RWPE2 (cell line): ENCODE results near the gene VIL1.

ENCODE experiments used
- ATAC-seq: fragments of 200-7000 bp; cut with Tn5 transposase; 3 replicates; pipeline ENCODE4 v1.9.1; 2021; ENCODE audit warnings: low read depth
- DNase-seq: peaks from one replicate; pipeline ENCODE4 v3.0.0-alpha.2; 2020; ENCODE audit warnings: low spot score
- H3K27ac ChIP-seq: fragments of 450-650 bp; 2 replicates; pipeline ENCODE4 v1.5.1; 2017; ENCODE audit warnings: mild to moderate bottlenecking; ENCODE audit not compliant: poor library complexity, severe bottlenecking
- H3K27me3 ChIP-seq: fragments of 250-450 bp; sonication (Bioruptor Pico); 2 replicates; pipeline ENCODE4 v1.5.1; 2021; ENCODE audit warnings: mild to moderate bottlenecking, moderate library complexity; ENCODE audit not compliant: insufficient read depth, poor library complexity, severe bottlenecking
- H3K36me3 ChIP-seq: fragments of 250-450 bp; sonication (Bioruptor Pico); 2 replicates; pipeline ENCODE4 v1.5.1; 2020; ENCODE audit warnings: low read depth, mild to moderate bottlenecking, moderate library complexity
- H3K4me1 ChIP-seq: fragments of 250-450 bp; sonication (Bioruptor Pico); 2 replicates; pipeline ENCODE4 v1.5.1; 2021; ENCODE audit warnings: mild to moderate bottlenecking, moderate library complexity; ENCODE audit not compliant: insufficient read depth, poor library complexity, severe bottlenecking
- H3K4me3 ChIP-seq: fragments of 250-450 bp; sonication (Bioruptor Pico); 2 replicates; pipeline ENCODE4 v1.5.1; 2021; ENCODE audit warnings: mild to moderate bottlenecking, moderate library complexity; ENCODE audit not compliant: severe bottlenecking
- H3K9me3 ChIP-seq: fragments of 250-450 bp; sonication (Bioruptor Pico); 2 replicates; pipeline ENCODE4 v1.5.1; 2021; ENCODE audit warnings: mild to moderate bottlenecking, moderate library complexity; ENCODE audit not compliant: severe bottlenecking
- TF ChIP-seq, protein P1 (sequence below): fragments of 450-650 bp; IDR thresholded peaks from one replicate; pipeline ENCODE4 v1.5.1; 2017; ENCODE audit warnings: mild to moderate bottlenecking, moderate library complexity; ENCODE audit not compliant: poor library complexity, severe bottlenecking

VIL1 gene

DNA sequence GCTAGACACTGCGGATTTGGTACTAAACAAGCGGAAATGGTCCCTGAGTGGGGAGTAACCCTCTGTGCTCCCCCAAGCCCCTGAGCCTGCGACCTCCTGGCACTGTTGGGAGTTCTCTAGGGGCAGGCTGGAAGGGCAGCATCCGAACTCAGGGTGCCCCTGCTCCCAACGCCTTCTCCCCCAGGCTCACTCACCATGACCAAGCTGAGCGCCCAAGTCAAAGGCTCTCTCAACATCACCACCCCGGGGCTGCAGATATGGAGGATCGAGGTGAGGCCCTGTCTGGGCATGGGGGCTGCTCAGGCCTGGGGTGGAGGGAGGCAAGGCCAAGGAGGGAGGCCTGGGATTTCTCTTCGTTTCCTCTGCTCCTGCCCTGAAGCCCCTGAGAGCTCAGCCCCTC is 4.7 kb downstream of the VIL1 start:
- TF ChIP-seq, protein P1, sequence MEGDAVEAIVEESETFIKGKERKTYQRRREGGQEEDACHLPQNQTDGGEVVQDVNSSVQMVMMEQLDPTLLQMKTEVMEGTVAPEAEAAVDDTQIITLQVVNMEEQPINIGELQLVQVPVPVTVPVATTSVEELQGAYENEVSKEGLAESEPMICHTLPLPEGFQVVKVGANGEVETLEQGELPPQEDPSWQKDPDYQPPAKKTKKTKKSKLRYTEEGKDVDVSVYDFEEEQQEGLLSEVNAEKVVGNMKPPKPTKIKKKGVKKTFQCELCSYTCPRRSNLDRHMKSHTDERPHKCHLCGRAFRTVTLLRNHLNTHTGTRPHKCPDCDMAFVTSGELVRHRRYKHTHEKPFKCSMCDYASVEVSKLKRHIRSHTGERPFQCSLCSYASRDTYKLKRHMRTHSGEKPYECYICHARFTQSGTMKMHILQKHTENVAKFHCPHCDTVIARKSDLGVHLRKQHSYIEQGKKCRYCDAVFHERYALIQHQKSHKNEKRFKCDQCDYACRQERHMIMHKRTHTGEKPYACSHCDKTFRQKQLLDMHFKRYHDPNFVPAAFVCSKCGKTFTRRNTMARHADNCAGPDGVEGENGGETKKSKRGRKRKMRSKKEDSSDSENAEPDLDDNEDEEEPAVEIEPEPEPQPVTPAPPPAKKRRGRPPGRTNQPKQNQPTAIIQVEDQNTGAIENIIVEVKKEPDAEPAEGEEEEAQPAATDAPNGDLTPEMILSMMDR, result no peak
- Histone ChIP-seq H3K27me3 (no peaks in the 10 kb centered on the region), H3K4me3 (no peak overlapping the region), H3K27ac (no peak overlapping the region), H3K36me3 (no peaks in the 10 kb centered on the region), H3K4me1 (no peaks in the 10 kb centered on the region), H3K9me3 (no peaks in the 10 kb centered on the region)
- DNase-seq (no peak), ATAC-seq (no peak)

DNA sequence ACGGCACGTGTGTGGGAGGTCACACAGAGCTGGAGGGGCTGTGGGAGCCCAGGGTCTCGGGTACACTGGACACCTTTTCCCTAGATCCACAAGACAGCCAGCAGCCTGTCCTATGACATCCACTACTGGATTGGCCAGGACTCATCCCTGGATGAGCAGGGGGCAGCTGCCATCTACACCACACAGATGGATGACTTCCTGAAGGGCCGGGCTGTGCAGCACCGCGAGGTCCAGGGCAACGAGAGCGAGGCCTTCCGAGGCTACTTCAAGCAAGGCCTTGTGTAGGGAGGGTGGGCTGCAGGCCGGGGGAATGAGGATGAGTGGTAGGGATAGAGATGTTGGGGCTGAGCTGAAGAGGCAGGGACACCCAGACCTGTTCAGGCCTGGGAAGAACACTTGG is 6.6 kb downstream of the VIL1 start:
- H3K27me3 ChIP-seq, result no peaks in the 10 kb centered on the region
- TF ChIP-seq, protein P1, result no peak
- no peak overlapping the region for H3K4me3 ChIP-seq
- DNase-seq (no peak), ATAC-seq (no peak)
- H3K9me3 ChIP-seq, result no peaks in the 10 kb centered on the region
- H3K27ac ChIP-seq, result no peak overlapping the region
- no peaks in the 10 kb centered on the region for H3K36me3 ChIP-seq
- no peaks in the 10 kb centered on the region for H3K4me1 ChIP-seq

DNA sequence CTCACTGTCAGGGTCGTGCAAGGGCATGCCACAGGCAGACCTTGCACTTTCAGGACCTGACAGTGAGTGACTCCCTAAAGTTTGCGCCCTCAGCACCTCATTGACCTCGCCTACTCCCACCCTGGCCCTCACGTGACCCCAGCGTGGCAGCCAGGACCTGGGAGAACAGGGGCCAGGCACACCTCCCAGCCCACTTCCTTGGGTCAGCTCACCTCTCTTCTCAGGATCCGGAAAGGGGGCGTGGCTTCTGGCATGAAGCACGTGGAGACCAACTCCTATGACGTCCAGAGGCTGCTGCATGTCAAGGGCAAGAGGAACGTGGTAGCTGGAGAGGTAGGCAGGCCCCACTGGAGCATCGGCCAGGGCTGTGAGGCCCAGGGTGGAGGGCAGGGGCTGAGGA is 8.8 kb downstream of the VIL1 start:
- Histone ChIP-seq H3K9me3 (no peaks in the 10 kb centered on the region), H3K4me1 (no peaks in the 10 kb centered on the region), H3K4me3 (no peak overlapping the region), H3K27ac (no peak overlapping the region), H3K27me3 (no peaks in the 10 kb centered on the region), H3K36me3 (no peaks in the 10 kb centered on the region)
- DNase-seq, result no peak
- ATAC-seq, result no peak; the same call in 2 of the 3 replicates
- TF ChIP-seq, protein P1, result no peak

DNA sequence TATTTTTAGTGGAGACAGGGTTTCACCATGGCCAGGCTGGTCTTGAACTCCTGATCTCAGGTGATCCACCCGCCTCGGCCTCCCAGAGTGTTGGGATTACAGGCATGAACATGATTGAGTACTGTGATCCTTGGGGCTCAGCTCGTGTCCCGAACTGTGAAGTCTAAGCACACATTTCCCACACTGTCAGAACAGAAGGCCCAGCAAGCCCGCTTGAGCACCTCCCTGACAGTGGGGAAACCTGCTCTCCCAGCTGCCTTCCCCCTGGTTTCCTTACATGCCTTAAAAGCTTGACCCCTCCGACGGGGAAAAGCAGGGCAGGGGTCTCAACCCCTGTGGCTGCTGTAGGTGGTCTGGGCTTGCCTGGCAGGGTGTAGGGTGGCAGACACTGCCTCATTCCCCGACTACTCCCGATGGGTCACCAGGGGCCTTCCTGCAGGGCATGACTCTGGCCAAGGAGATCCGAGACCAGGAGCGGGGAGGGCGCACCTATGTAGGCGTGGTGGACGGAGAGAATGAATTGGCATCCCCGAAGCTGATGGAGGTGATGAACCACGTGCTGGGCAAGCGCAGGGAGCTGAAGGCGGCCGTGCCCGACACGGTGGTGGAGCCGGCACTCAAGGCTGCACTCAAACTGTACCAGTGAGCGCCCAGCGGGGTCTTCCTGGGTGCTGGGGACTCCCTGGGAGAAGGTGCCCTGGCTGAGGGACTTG is 10.1 kb downstream of the VIL1 start:
- no peak for DNase-seq
- H3K27ac ChIP-seq, result no peak overlapping the region
- no peak overlapping the region for H3K4me3 ChIP-seq
- TF ChIP-seq, protein P1, result no peak
- H3K27me3 ChIP-seq, result no peaks in the 10 kb centered on the region
- no peaks in the 10 kb centered on the region for H3K36me3 ChIP-seq
- H3K4me1 ChIP-seq, result no peaks in the 10 kb centered on the region
- no peak for ATAC-seq
- H3K9me3 ChIP-seq, result no peaks in the 10 kb centered on the region
